RKO (cell line): ENCODE measurements around the gene SDK2.

Experiments
- DNase-seq: peaks from one replicate; pipeline ENCODE4 v3.0.0-alpha.2; 2016; ENCODE audit warnings: low spot score

Gene SDK2

DNA sequence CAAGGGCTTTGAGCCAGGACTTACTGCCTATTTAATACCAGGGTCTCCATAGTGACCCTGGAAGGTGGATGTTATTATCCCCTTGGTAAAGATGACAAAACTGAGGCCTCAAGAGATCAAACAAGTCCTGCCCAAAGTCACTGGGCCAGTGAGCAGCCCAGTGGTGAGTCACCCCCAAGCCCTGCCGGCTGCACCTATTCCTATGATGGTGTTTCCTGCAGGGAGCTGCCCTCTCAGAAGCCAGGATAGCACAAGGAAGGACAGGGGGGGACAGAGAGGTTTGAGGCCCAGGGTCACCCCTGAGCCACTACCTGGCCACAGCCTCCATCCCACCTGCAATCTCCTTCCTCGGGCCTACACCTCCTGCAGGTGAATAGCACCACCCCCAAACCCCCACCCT lies 90.9 kb downstream of the SDK2 start:
- DNase-seq: no peak

DNA sequence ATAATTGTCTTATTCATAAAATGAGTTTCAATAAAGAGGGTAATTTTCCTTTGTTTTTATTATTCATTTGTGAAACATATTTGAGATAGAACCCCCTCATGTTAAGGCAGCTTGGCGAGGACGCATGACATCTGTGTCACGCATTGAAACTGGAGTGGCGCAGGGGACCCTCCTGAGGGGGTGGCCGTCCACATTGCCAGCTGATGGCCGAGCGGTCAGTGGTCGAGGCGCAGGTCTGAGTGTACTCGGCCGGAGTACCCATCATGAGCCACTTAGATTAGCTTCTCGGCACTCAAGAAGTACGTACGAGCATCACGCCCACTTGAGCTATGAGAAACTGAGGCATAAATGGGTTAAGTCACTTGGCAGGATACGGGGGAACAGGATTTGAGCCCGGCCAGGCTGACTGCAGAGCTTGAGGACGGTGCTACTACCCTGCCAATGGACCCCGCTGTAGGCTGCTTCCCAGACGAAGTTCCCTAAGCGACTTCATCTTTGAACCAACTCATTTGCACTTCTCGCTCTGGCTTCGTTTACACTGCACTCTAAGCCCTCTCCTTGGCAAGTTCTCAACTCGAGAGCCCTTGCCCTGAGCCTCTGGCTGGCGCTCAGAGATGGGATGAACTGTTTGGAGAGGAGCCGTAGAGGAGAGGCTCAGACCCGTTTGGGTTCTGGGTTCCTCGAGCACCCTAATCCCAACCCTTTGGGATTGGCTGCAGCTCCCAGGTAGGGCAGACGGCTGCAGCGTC lies 91.8 kb downstream of the SDK2 start:
- DNase-seq: no peak

DNA sequence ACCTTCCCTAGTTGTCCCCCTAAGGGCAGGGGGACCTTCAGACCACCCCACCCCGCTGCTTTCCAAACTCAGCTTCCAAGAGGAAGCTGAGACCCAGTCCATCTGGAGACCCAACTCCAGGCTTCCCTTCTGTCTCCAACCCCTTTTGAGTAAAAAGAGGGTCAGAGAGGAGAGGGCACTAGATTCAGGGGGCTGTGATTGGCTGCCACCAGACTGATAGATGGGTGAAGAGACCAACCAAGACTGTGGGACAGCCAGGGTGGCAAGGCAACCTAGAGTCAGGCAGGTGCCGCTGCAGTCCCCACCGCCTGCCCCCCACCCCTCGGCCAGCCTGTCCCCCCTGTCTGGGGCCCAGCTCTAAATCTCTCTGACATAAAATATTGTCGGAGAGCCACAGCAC lies 92.5 kb downstream of the SDK2 start:
- no peak for DNase-seq

DNA sequence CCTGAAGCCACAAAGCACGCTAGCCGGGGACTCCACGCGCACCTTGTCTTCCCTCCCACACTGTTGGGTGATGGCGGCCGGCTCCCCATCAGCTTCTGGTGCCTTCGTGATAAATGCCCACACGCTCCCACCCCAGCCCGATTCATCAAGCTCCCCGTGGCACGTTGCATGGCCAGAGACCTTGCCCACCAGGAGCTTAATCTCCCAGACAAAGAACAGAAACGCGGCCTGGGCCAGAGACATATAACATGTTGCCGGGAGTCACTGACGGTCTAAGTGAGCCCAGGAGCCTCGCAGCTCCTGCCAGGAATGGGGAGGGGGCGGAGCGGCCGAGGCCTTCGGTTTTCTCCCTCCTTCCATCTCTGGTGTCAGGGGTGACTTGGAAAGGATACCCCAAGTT lies 93.1 kb downstream of the SDK2 start:
- no peak for DNase-seq

DNA sequence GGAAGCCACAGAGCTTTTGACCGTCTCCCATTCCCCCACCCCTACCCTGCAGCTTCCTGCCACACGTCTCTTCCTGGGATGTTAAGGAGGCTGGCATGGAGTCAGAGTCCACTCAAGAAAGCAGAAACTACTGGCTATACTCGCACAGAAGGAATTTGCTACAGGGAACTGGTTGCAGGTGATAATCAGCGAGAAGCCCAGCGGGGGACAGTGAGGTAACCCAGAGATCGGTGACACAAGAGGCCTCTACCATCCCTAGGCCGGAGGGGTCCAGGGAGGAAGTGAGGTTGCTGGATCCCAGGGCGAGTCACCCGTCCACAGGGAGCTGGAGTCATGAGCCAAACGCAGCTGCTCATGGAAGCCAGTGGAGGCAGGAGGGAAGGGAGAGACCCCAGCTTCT lies 93.7 kb downstream of the SDK2 start:
- DNase-seq: no peak

DNA sequence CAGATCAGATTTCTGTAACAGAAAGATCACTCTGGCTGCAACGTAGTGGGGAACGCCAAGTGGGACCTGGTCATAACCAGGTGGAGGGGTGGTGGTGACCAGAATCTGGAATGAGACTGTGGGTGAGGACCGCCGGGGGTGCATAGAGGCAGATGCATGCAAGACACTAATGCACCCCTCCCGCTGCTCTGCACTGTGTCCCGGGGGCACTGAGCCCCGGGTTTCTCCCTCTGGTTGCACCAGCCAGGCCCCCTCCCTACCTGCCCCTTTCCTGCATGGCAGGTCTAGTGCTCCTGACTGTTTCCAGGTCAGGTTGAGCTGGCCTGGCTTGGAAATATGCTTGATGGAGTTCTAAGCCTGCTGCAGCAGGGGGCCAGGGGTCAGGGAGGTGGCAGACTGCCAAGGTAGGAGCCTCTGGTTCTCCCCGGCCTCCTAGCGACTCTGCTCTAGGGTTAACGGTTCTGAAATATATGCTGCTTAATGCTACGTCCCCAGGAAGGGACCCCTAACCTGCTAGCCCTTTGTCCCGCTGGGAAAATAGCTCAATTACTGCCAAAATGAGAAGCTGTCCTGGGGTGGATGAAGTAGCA lies 94.3 kb downstream of the SDK2 start:
- no peak for DNase-seq

DNA sequence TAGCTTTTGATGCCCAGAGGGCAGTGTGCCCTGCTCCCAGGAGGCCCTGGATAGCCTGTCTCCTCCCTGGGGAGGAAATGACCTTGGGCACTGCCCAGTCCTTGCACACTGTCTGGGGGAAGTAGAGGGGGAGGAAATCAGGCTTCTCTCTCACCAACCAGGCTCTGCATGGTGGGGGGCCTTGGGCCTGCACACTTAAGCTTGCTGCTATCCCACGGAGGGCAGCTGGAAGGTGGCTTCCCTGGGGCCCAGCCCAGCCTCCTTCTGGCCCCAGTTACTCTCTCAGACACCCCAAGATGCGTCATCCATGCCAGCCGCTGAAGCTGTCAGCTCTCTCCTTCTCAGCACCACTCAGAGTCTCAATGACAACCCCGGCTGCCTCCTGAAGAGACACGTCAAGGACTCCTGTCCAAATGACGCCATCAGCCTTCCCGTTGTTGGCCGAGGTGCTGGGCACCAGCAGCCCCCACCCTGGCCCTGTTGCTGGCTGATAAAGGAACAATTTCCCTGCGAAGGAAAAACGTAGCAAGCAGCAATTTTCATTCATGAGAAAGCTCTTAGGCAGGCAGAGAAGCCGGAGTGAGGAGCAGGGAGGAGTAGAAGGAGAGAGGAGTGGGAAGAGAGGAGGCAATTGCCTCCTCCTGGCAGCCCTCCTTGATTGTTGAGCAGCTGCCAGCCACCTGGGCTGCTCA lies 95.5 kb downstream of the SDK2 start:
- DNase-seq: peak; percentile 6

DNA sequence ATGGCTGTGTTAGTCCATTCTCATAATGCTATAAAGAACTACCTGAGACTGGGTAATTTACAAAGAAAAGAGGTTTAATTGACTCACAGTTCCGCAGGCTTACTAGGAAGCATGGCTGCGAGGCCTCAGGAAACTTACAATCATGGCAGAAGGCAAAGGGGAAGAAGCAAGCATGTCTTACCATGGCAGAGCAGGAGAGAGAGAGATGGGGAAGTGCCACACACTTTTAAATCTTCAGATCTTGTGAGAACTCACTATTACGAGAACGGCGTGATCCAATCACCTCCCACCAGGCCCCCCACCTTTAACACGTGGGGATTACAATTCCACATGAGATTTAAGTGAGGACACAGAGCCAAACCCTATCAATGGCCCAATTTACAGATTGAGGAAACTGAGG lies 96.5 kb downstream of the SDK2 start:
- no peak for DNase-seq

DNA sequence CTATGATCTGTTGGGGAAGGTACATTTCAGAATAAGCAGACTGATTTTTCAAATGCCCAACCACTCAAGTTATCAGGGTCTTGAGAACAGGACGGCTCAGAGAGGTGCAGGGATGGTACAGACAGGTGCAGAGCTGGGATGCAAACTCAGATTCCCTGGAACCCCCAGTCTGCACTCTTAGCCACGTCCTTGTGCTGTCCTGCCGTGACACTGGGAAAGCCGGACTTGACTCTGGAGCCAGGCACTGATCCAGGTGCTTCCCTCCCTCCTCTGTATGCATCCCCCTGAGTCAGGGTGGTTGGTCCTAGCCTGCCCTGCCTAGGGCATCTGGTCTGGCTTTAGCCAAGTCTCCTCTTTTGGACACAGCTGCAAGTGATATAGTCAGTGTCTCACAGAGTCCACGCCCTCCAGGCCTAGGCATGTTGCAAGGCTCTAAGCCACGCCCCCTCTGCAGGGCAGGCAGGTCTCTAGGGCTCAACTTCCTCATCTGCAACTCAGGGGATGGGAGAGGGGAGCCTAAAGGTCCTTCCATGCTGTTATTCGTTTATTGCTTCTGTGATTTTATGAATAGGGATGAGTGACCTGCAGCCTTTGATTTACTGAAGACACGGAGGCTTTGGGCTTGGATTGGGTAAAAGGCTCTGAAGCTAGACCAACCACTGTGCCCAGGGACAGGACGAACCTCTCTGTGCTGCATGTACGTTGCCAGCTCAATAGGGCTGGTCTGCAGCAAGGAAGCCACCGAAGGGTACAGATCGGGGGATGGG lies 97.3 kb downstream of the SDK2 start:
- no peak for DNase-seq

DNA sequence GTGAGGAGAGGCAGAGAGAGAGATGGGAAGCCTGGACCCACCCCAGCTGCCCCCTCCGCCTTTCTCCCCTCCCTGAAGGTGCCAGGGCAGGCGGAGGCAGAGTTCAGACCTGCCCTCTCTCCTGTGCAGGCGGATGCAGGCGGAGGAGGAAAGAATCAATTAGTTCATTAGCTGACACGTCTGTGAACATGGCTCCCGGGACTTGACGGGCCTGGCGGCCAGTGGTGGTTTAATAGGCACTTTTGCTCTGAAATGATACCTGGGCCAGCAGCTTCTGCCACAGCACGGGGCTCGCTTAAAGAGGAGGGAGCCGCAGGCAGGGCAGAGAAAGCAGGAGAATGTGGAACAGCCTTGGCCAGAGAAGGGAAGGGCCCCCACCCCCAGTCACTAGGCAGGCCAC lies 98.1 kb downstream of the SDK2 start:
- no peak for DNase-seq

DNA sequence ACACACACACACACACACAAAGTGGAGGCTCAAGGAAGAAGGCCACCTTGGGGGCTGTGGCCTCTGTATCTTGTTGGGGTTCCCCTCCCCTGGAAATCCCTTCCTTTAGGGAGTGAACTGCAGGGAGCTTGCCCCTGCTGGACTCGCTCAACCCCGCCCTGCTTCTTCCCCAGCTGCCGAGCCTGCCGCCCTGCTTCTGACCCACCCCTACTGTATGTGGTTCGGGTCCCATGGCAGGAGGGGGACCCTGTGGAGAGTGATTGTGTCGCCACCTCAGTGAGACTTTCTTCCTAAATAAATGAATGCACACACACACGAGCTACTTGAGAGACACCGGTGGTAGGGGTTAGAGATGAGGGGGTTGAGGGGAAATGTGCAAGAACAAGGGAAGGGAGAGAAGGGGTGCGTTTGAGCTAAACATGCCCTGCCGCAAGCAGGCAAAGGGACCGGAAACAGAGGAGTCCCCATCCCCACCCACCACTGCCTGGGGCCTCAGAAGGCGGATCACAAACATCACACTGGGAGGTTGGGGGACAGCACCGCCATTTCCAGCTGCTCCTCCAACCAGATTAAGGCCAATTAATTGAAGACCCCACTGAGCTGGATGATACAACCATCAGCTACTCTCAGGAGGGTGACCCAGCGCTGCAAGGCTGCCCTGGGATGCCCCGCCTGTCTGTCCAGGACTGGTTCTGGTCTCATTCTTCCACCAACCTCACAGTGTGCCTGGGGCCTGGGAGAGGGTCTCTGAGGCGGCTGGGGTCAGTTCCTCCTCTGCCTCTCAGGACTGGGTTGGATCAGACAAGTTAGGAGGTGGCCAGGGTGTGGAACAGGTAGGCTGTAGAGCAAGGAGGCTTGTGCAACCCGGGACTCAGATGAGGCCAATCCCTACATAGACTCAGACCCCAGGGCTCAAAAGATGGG lies 98.9 kb downstream of the SDK2 start:
- no peak for DNase-seq

DNA sequence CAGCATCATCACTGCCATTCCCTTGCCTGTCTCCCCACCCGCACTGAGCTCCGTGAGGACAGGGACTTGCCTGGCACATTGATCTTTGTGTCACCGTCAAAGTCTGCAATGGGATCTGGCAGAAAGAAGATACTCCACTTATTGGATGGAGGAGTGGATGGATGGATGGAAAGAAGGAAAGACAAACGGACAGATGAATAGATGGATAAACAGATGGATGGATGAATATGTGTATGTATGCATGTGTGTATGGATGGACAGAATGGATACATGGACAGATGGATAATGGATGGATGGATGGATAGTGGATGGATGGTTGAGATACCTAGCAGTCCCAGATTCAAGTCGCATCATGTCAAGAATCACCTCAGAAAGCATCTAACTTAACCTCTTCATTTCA lies 99.9 kb downstream of the SDK2 start:
- no peak for DNase-seq

DNA sequence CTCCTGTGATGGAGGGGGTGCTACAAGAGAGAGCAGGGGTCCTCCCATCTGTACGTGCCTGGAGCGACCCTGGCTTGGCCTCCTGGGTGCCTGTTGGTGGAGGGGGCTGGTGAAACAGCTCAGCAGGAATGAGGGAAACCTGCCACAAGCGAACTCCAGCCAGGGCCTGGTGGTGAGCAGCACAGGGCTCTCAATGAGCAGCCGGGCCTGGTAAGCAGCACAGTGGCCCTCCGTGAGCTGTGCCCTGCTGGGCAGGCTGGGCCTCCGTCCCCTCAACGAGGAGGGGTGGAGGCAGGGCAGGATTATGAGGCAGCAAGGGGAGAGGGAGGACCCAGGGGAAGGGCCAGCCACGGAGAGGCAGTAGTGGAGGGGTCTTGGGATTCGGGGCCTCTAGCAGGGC lies 101.9 kb downstream of the SDK2 start:
- DNase-seq: no peak

DNA sequence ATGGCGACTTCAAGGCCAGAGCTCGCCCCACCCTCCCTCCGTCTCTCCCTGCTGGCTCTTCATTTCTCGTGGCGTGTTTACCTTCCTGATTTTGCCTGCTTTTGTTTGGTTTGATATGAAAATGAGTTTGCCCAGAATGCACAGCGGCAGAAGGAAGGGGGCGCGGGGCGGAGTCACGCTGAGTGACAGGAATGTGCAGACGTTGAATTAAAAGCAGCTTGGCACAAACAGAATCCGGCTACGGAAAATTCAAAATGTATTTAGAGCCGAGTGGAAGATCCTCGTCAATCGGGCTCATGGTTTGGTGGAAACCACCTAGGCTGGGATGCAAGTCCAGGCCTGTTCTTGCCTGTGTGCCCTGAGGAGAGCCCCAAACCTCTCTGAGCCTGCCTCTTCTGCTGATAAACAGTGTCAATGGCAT lies 102.7 kb downstream of the SDK2 start:
- DNase-seq: no peak

DNA sequence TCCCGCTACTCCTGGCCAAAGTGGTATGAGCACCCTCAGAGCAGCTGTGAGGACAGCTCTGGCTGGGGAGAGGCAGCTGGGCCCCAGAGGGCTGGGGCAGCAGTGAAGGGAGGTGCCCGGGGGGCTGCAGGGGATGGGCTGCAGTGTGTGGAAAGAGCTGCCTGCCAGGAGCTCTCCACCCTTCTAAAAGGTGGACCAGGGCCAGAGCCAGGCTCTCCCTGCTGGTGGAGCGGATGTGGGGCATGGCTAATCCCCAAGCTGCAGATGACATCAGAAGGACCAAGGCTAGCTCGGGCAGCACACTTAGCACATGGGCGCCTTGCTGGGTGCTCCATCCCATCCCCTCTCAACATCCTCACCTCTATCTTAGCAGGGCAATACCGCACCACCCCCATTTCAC lies 103.1 kb downstream of the SDK2 start:
- DNase-seq: no peak

DNA sequence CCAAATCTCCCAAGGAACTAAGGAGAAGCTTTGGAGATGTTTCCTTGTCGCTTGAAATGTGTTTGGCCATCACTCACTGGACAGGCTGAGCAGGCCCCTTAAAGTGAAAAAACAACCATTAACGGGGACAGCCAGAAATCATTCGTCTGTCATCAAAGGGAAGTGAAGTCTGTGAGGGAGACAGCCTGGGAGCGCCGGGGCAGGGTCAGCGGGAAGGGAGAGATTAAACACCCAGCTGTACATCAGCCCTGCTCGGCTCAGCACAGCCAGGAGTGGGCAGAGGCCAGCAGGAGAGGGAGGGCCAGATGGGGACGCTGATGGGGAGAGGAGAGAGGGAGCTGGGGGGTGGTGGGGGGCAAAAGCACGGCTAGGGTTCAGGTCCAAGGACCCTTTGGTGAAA lies 105.1 kb downstream of the SDK2 start:
- no peak for DNase-seq

DNA sequence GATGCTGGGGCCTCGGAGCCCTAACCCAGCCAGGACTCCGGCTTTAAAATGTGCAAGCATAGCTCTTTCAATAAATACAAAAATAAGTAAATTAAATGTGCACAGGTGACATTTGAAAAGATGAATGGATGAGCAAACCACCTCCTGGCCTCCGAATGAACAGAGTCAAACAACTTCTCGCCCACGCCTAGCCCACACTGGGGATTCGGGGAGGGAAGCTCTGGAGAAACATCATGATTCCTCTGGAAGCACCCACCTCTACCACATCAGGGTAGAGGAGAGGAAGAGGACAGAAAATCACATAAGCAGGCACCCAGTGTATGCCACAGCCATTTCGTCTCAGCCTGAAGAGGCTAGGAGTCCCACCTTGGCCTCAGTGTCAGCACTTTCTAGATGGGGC lies 105.8 kb downstream of the SDK2 start:
- no peak for DNase-seq

DNA sequence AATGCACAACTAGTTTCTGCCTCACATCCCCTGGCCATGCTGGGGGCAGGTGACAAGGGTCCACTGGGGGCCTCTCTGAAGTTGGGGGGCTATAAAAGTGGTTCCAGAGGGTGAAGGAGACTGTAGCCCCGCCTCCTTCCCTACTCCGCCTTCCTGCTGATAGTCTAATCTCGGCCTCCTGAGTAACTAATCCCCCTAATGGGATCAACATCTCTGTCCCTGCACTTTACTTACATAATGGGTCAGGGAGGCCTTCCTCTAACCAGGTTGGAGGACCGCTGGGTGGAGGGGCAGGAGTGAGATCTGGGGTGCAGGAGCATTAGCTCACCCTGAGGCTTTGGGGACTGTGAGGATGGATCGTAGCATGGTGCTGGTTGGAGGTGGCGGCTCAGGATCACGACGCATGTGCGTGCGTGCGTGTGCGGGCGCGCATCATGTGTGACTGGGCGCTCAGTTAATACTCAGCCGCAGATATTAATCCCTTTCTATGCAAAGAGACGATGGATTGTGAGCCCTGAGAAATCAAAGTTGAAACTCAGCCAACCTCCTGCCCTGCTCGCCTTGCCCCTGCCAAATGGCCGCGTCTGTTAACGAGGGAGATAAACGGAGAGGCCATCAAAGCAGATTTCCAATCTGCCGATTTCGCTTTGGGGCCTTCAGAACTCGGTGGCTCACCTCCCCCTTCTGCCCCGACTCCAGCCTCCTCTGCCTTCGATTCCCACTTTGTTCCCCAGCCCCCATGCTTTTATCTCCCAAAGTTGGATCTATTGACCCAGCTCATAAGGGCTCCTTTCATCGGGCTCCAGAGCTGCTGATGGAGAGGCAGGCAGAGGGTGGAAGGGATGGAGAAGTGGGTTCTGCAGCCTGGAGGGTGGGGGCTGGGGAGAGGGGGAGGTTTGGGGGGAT lies 107.3 kb downstream of the SDK2 start:
- no peak for DNase-seq

DNA sequence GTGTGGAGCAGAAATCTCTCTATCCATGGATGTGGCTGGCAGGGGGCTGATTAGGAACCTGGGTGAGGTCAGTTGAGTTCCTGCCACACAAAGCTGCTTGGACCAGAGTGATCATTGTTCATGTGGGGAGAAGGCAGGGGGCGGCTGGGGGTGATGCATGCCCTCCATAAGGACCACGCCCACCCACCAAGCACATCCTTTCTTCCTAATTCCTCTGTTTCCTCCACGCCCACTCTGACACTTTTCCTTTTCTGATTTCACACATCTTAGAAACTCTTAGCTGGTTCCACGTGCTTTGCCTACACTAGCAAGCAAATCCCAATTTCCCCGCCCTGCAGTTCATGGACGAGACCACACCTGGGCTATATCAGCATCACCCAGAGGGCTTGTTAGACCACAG lies 108.5 kb downstream of the SDK2 start:
- no peak for DNase-seq

DNA sequence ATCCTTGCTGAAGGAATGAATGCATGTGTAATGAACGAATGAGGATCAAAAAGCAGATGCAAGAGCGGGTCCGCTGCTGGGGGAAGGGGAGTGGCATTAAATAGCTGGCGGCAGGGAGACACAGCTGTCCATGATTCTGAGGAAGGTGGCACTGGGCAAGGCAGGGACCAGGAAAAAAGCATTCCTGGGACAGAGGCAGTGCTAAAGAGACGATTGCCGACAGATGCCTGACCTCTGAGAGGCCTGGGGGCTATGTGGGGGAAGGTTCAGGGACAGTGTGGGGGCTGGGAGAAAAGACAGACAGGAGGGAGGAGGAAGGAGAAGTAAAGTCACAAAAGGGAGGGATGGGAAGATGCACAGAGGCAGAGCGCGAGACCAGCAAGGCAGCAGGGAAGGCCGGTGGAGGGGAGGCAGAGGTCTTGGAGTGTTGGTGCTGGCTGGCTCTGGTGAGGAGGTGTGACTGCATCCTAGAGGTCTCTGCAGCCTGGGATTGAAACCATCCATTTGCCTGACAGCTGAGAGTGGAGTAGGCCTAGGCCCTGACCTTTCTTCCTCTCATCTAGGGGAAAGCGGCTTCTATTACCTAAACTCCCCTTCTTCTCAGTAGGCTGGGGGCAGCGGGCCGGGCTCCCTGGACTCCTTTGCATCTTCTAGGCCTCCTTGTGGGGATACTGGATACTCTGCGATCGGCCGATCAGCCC lies 109.9 kb downstream of the SDK2 start:
- DNase-seq: no peak
